ENCODE results near the gene KLRC4.

GRCh38 chr12:10386857-10387256 is 22.7 kb downstream of the KLRC4 start:
- TF ChIP-seq CTCF (IDR thresholded peaks at IDR 0.05) (no peak), GABPB1 (CRISPR knock-in tag; IDR thresholded peaks at IDR 0.05) (no peak), GTF2I (CRISPR knock-in tag; conservative IDR thresholded peaks at IDR 0.05) (no peak), MLX (CRISPR knock-in tag; IDR thresholded peaks at IDR 0.05) (no peak), TEAD1 (CRISPR knock-in tag; IDR thresholded peaks at IDR 0.05) (no peak), TEAD4 (CRISPR knock-in tag; IDR thresholded peaks at IDR 0.05) (no peak), CREB1 (CRISPR knock-in tag; IDR thresholded peaks at IDR 0.05) (no peak), ZBTB43 (CRISPR knock-in tag; IDR thresholded peaks at IDR 0.05) (no peak), FOXP1 (CRISPR knock-in tag; IDR thresholded peaks at IDR 0.05; ENCODE audit: borderline replicate concordance) (no peak)

Measured in WTC11 (cell line).